H1 (cell line): ENCODE results near the gene LYPD3. TPM values are rescaled to one million over a fixed set of nuclear protein-coding genes. Genes with fewer than 3 reads are reported as not detected.

Experiments
- polyA plus RNA-seq, 7 experiments: library from polyadenylated mRNA; depleted of rRNA in 3 of 7; stranded (reverse) in 5 of 7; unstranded in 2 of 7; fragments of >200 nt in 5 of 7; fragments of 200-250 nt in 2 of 7; gene quantifications; 1 replicate in 5 of 7; 2 replicates in 1 of 7; 4 replicates in 1 of 7; pipeline versions ENCODE4 v1.2.1 to v1.2.3, GENCODE V29; 2011 to 2013; ENCODE audit warnings: missing spikeins in 2 of 7, mixed read lengths in 2 of 7
- total RNA-seq: library from RNA; stranded (reverse); fragmentation: NEBNext Ultra II Directional; extraction: Animal tissue kit (Norgen Biotek cat#: 25700); gene quantifications from 2 replicates; pipeline ENCODE4 v1.2.1, GENCODE V29; 2021
- TF ChIP-seq, protein P1 (sequence below), 3 experiments: IDR thresholded peaks; 1 replicate in 2 of 3; 2 replicates in 1 of 3; pipeline versions ENCODE4 v1.5.1 to v1.6.1; 2011; ENCODE audit warnings: low read length in 3 of 3, mild to moderate bottlenecking in 3 of 3, inconsistent platforms in 2 of 3, low read depth in 1 of 3, moderate library complexity in 1 of 3; ENCODE audit not compliant: insufficient read depth in 1 of 3; ENCODE audit errors: control extremely low read depth in 1 of 3

Gene LYPD3
- total and polyA plus RNA-seq, 2 of the 8 experiments (the other 6 are each of a cell fraction or from before 2014, with no cell fraction given), result 4.1 to 16.4 TPM

DNA sequence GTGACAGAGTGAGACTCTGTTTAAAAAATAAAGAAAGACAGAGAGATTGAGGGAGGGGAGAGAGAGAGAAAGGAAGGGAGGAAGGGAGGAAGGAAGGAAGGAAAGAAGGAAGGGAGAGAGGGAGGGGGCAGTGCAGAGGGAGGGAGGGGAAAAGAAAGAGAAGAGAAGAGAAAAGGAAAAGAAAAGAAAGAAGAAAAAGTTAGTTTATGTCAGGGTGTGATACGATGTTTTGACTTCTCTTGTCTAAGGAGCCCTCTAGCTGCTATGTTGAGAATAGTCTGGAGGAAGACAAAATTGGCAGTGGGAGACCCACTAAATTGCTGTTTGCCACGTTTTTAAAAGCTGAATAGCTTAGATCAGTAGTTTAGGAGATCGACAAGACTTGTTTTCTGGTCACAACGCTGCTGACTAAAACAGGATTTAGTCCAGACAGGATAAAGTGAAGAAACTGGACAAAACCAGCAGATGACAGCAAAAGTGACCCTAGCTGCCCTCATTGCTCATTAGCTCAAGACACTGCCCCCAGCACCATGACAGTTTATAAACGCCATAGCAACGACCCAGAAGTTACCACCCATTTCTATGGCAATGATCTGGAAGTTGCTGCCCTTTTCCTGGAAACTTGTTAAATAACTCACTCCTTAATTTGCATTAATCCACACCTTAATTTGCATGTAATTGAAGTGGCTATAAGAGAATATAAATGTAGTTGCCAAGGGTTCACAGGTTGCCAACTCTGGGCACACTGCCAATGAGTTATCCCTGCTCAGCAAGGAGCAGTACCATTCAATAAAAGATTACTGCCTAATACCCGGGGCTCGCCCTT, 39.6 kb downstream of the LYPD3 start (continued):
- TF ChIP-seq, protein P1, sequence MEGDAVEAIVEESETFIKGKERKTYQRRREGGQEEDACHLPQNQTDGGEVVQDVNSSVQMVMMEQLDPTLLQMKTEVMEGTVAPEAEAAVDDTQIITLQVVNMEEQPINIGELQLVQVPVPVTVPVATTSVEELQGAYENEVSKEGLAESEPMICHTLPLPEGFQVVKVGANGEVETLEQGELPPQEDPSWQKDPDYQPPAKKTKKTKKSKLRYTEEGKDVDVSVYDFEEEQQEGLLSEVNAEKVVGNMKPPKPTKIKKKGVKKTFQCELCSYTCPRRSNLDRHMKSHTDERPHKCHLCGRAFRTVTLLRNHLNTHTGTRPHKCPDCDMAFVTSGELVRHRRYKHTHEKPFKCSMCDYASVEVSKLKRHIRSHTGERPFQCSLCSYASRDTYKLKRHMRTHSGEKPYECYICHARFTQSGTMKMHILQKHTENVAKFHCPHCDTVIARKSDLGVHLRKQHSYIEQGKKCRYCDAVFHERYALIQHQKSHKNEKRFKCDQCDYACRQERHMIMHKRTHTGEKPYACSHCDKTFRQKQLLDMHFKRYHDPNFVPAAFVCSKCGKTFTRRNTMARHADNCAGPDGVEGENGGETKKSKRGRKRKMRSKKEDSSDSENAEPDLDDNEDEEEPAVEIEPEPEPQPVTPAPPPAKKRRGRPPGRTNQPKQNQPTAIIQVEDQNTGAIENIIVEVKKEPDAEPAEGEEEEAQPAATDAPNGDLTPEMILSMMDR (IDR thresholded peaks at IDR 0.05; ENCODE audit: control extremely low read depth in 1 of 3, insufficient read depth in 1 of 3, low read depth in 1 of 3, low read length in 3 of 3), result peak in 2 of 3 experiments; percentile 56 to 63; a peak in 2 of 4 replicates
